Colonic mucosa (tissue), 4 donors: ENCODE measurements around the gene KRT86. TPM values are rescaled to one million over a fixed set of nuclear protein-coding genes. Genes with fewer than 3 reads are reported as not detected.

Experiments used
- DNase-seq: peaks from one replicate; pipeline ENCODE4 v3.0.0-alpha.2; 2020
- H3K27ac ChIP-seq: fragments of 200-600 bp; one replicate; pipeline ENCODE4 v1.8.0; 2021
- H3K27me3 ChIP-seq: fragments of 200-600 bp; one replicate; pipeline ENCODE4 v1.8.0; 2021
- H3K36me3 ChIP-seq: fragments of 200-600 bp; one replicate; pipeline ENCODE4 v1.8.0; 2021
- H3K4me1 ChIP-seq: fragments of 200-600 bp; one replicate; pipeline ENCODE4 v1.8.0; 2021; ENCODE audit warnings: mild to moderate bottlenecking
- H3K4me3 ChIP-seq: fragments of 200-600 bp; one replicate; pipeline ENCODE4 v1.8.0; 2021
- H3K9ac ChIP-seq, 2 donors: one replicate each; pipeline ENCODE4 v1.7.0; 2013; ENCODE audit warnings: control low read depth in 2 of 2, low read depth in 2 of 2, low read length in 2 of 2
- H3K9me3 ChIP-seq: fragments of 200-600 bp; one replicate; pipeline ENCODE4 v1.8.0; 2021
- intact Hi-C: fragments of 100-400 bp; cut with DNase I; formaldehyde crosslinking; loops from one replicate; pipeline ENCODE4 v1.14.1; 2022
- total RNA-seq, 2 donors: library from RNA; stranded (reverse); fragmentation: NEBNext Ultra II Directional in 1 of 2; extraction: Animal tissue kit (Norgen Biotek cat#: 25700) in 1 of 2; gene quantifications; one replicate each; pipeline ENCODE4 v1.2.1, GENCODE V29; 2021
- TF ChIP-seq, protein P1 (sequence below): fragments of 200-600 bp; IDR thresholded peaks from one replicate; pipeline ENCODE4 v1.8.0; 2022; ENCODE audit warnings: antibody characterized with exemption, mild to moderate bottlenecking
- donor health status: healthy.
- donor health status: DM: no; HTN: no; CAD: no.
- donor health status: DM: no; HTN: no; CAD: no.

Gene KRT86
- total RNA-seq, 2 donors from 2014 or later, result 0.16 TPM; not detected in 1

GRCh38 chr12:52305921-52306705 is 31.7 kb downstream of the KRT86 start:
- no peak overlapping the region for H3K4me3 ChIP-seq
- H3K27me3 ChIP-seq, result peaks cover 15% of the 10 kb centered on the region
- no peaks in the 10 kb centered on the region for H3K9me3 ChIP-seq
- H3K36me3 ChIP-seq, result no peaks in the 10 kb centered on the region
- H3K4me1 ChIP-seq, result no peaks in the 10 kb centered on the region
- intact Hi-C loops, result no loop called here
- no peak overlapping the region for H3K27ac ChIP-seq
- H3K9ac ChIP-seq, result no peak overlapping the region
- DNase-seq, result no peak
- TF ChIP-seq, protein P1, sequence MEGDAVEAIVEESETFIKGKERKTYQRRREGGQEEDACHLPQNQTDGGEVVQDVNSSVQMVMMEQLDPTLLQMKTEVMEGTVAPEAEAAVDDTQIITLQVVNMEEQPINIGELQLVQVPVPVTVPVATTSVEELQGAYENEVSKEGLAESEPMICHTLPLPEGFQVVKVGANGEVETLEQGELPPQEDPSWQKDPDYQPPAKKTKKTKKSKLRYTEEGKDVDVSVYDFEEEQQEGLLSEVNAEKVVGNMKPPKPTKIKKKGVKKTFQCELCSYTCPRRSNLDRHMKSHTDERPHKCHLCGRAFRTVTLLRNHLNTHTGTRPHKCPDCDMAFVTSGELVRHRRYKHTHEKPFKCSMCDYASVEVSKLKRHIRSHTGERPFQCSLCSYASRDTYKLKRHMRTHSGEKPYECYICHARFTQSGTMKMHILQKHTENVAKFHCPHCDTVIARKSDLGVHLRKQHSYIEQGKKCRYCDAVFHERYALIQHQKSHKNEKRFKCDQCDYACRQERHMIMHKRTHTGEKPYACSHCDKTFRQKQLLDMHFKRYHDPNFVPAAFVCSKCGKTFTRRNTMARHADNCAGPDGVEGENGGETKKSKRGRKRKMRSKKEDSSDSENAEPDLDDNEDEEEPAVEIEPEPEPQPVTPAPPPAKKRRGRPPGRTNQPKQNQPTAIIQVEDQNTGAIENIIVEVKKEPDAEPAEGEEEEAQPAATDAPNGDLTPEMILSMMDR, result no peak

DNA sequence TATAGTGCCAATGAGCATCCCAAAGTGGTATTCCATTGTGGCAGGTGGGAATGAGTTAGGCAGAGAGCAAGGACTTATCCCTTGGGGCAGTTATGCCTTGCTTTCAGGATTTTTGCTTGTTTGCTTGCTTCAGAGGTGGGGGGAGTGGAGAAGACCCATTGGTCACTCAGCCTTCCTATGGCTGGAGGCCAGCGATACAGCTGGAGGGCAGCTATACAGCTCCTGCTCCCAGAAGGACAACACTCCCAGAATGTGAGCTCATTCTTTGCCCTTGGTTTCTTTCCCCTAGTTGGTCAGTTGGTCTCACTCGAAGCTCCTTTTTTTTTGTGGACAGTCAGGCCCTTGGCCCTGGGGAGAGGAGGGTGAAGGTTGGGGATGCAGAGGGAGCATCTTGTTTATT is 32.3 kb downstream of the KRT86 start:
- no peak overlapping the region for H3K9ac ChIP-seq
- no peak overlapping the region for H3K4me3 ChIP-seq
- no peaks in the 10 kb centered on the region for H3K9me3 ChIP-seq
- H3K27ac ChIP-seq, result no peak overlapping the region
- intact Hi-C loops, result no loop called here
- no peak for DNase-seq
- TF ChIP-seq, protein P1, result no peak
- H3K27me3 ChIP-seq, result peaks cover 15% of the 10 kb centered on the region
- H3K4me1 ChIP-seq, result no peaks in the 10 kb centered on the region
- no peaks in the 10 kb centered on the region for H3K36me3 ChIP-seq

DNA sequence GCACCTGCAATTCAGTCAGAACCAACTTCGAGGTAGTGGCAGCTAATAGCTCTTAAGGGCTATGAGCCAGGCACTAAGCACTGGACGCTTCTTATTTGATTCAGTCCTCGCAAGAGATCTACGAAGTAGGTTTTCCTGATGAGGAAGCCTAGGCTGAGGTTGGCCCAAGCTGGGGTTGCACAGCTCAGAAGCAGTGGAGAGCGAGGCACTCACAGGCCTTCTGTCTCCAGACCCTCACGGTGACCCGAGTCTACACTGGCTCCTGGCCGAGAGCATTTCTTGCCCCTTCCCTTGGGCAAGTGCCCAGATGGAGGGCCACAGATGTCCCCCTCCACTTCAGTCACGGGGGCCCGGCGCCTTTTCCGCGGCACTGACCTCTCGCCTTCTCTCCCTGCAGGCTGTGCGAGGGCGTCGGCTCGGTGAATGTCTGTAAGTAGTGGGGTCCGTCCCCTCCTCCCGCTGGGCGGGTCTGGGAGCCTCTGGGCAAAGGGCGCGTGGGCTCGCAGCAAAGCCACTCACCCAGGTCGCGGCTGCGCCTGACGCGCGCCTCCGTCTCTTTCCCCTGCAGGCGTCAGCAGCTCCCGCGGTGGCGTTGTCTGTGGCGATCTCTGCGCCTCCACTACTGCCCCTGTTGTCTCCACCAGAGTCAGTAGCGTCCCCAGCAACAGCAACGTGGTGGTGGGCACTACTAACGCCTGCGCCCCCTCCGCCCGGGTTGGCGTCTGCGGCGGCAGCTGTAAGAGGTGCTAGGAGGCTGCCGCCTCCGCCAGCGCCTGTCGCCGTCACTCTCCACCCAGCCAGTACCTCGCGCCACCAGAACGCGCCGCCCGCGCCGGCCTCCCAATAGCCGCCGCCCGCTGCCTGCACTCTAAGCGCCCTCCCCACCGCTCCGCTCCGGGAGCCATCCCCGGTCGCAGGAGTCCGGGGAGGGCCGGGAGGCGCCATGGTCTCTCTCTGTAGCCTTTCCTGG is 33.7 kb downstream of the KRT86 start:
- Histone ChIP-seq H3K36me3 (no peaks in the 10 kb centered on the region), H3K27ac (no peak overlapping the region), H3K27me3 (peaks cover 15% of the 10 kb centered on the region), H3K9ac (no peak overlapping the region), H3K4me1 (no peaks in the 10 kb centered on the region), H3K9me3 (no peaks in the 10 kb centered on the region), H3K4me3 (peak overlapping the region; percentile 29)
- intact Hi-C loops, result no loop called here
- peak; percentile 45 for DNase-seq
- TF ChIP-seq, protein P1, result peak; percentile 9

- H3K4me3 ChIP-seq, result no peak overlapping the region
- no peaks in the 10 kb centered on the region for H3K36me3 ChIP-seq
- no peak for DNase-seq
- TF ChIP-seq, protein P1, result no peak
- no peaks in the 10 kb centered on the region for H3K4me1 ChIP-seq
- H3K9me3 ChIP-seq, result no peaks in the 10 kb centered on the region
- intact Hi-C loops, result no loop called here
- H3K9ac ChIP-seq, result peak overlapping the region in 1 of 2 donors; percentile 33
- no peak overlapping the region for H3K27ac ChIP-seq
- peaks cover 15% of the 10 kb centered on the region for H3K27me3 ChIP-seq
Measured at GRCh38 chr12:52308806-52309425, 34.5 kb downstream of the KRT86 start.

DNA sequence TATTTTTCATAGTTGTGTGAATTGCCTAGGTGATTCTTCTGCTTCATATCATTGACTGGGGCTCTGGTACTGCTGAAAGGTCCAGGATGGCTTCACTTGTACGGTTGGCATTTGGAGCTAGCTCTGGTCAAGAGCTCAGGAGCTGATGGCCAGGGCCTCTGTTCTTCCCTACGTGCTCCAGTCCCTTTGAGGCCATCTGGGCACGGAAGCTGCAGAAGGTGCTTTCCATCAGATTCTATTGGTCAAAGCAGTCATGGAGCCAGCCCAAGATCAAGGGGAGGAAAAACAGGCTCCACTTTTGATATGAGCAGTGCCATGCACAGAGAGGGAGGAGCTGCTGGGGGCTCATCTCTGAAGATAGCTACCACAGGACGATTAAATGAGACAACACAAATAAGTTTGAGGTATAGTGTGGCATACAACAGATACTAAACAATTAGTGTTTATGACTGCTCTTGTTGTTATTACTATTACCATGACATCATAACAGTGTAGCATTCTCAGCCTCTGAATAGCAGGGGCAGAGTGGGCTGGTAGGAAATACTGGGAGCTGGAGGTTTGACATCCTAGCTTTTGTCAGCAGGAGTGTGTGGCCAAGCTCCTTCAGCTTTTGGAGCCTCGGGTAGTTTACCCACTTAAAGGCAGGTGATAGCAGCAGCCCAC is 36.3 kb downstream of the KRT86 start:
- Histone ChIP-seq H3K27me3 (peaks cover 15% of the 10 kb centered on the region), H3K9me3 (no peaks in the 10 kb centered on the region), H3K27ac (no peak overlapping the region), H3K4me1 (no peaks in the 10 kb centered on the region), H3K9ac (no peak overlapping the region), H3K36me3 (no peaks in the 10 kb centered on the region), H3K4me3 (no peak overlapping the region)
- no peak for DNase-seq
- TF ChIP-seq, protein P1, result no peak
- intact Hi-C loops, result no loop called here
